HG03280 (cell line): Measurements from ENCODE around the gene ZSWIM9.

ENCODE experiments used
- ATAC-seq: cut with Tn5 transposase; IDR thresholded peaks from one replicate; pipeline ENCODE4 v1.9.1; 2021; ENCODE audit warnings: mild to moderate bottlenecking, moderate library complexity; ENCODE audit not compliant: unreplicated experiment

Gene ZSWIM9

DNA sequence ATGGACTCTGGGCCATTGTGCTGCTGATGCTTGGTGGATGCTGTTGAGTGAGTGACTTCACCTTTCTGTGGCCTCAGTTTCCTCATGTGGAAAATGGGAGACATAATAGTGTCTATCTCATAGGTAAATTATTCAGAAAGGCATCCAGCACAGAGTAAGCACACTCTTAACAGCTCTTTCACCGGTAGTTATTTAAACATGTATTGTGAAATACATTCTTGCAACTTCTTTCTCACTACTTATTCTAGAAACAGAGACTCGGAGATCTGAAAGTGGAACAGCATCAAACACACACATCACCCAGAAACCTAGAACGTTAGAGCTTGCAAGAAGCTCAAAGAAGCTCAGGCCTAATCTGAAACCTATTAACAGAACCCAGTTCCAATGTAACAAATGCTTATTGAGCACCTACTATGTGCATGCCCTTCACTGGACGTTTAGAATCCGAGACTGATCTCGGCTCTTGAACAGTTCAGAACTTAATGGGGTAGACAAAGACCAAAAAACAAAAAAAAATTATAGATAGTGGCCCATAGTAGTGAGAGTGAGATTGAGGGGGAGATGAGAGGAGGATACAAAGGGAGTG, 4.1 kb downstream of the ZSWIM9 start:
- no peak for ATAC-seq

DNA sequence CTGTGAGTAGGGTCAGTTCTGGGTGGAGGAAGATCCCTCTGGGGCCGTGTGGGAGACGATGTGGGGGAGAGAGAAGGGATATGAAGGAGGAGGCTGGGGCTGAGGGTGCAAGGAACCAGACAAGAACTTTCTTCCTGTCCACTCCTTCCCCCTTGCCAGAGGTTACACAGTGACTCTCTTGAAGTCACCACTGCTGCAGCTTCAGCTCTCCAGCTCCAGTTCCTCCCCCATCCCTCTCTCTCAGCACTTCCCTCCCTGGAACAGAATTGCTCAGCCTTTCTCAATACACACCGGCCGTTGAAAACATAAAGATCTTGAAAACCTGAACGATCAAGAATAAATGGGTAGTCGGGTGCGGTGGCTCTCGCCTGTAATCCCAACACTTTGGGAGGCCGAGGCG, 5.1 kb downstream of the ZSWIM9 start:
- no peak for ATAC-seq

DNA sequence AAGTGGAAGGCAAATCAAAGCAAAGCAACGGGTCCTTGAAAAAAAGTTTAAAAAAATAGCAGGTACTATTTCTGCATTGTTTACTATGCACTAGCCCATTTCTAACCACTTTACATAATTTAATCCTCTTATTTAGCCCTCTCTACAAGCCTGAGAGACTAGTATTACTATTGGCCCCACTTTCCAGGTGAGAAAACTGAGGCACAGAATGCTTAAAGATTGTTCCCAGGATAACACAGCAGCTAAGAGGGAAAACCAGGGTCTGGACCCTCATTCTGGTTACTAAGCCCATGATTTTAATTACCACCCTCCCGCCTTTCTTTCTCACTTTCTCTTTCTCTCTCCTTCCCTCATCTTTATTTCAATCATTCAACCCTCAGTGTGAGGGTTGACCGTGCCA, 5.7 kb downstream of the ZSWIM9 start:
- no peak for ATAC-seq

DNA sequence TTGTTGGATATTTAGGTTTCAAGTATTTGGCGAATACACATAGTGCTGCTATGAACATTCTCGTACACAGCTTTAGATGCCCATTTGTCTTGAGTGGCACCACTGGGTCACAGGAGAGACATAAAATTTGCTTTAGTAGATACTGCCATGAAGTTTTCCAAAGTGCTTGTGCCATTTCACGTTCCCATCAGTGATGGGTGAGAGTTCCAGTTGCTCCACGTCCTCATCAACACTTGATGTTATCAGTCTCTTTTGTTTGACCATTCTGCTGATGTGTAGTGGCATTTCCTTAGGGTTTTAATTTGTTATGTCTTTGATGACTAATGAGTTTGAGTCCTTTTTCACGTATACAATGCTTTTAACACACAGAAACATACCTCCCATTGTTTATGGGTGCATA, 11.0 kb downstream of the ZSWIM9 start:
- no peak for ATAC-seq

DNA sequence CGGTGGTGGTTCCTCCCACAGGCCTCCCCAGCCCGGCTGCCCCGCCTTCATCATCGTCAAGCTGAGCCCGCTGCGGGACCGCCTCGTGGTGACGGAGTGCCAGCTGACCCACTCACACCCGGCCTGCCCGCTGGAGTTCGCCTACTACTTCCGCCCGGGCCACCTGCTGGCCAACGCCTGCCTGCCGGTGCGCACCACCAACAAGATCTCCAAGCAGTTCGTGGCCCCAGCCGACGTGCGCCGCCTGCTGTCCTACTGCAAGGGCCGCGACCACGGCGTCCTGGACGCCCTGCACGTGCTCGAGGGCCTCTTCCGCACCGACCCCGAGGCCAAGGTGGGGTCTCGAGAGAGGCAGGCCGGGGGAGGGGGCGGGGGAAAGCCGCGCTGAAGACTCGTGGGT, 12.0 kb downstream of the ZSWIM9 start:
- ATAC-seq, result no peak

DNA sequence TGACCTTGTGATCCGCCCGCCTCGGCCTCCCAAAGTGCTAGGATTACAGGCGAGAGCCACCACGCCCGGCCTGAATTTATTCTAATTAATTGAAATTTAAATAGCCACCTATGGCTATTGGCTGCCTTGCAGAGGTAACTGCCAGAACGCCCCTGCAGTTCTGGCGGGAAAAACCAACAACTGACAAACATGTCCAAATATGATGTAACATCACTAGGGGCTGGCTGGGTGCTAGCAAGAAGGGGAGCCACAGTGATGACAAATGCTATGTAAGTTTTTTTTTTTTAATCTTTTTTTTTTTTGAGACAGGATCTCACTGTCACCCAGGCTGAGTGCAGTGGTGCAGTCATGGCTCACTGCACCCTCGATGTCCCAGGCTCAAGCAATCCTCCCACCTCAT, 12.9 kb downstream of the ZSWIM9 start:
- ATAC-seq, result no peak

DNA sequence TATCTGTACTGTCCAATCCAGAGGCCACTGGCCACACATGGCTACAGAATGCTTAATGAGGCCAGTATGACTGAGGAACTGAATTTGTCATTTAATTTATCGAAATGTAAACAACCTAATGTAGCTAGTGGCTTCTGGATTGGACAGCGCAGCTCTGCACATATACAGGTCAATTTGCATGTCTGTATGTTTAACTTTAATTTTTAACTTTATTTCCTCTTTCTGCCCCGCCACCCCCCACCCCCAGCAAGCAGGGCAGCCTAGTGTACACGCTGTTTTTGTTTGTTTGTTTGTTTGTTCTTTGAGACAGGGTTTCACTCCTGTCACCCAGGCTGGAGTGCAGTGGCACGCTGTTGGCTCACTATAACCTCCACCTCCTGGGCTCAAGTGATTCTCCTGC, 15.5 kb downstream of the ZSWIM9 start:
- ATAC-seq, result no peak

DNA sequence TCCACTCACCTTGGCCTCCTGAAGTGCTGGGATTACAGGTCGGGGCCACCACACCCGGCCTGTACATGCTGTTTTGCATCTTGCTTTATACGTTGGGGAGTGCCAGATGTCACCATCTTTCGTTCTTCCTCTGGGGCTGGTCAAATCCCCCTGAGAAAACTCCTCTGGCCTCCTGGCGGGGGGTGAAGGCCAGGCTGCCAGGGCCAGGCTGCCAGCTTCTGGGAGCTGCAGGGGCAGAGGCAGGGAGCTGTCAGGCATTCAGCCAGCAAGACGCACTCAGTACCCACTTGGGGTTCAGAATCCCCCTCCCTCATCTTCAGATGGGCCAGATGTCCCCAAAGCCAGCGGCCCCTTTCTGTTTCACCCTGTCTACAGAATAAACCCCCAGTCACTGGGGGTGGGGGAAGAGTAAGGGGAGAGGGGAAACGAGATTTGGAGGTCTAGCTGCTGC, 16.1 kb downstream of the ZSWIM9 start:
- no peak for ATAC-seq

DNA sequence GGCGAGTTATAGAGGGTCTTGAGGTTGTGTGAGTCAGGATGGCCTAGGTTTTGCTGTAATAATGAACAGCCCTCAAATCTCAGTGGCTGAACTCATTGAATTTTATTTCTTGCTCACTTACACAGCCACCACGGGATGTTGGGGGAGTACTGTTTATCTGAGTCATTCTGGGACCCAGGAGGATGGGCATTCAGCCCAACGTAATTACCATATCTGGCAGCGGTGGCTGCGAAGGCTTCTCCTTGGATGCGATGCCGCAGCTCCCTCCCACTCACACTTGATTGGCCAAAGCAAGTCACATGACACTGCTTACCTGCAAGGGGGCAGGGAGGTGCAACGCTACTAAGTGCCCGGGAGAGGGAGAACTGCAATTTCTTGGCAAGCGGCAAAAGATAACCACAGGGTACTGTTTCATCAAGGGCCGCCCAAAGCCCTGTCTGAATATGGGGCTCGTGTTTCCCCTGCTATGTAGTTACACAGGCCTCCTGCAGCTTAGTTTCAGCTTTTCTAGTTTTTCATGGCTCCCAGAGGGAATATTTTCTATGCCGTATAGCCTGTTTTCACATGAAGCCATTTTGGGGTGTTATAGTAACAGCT, 19.9 kb downstream of the ZSWIM9 start:
- ATAC-seq, result peak; percentile 59

DNA sequence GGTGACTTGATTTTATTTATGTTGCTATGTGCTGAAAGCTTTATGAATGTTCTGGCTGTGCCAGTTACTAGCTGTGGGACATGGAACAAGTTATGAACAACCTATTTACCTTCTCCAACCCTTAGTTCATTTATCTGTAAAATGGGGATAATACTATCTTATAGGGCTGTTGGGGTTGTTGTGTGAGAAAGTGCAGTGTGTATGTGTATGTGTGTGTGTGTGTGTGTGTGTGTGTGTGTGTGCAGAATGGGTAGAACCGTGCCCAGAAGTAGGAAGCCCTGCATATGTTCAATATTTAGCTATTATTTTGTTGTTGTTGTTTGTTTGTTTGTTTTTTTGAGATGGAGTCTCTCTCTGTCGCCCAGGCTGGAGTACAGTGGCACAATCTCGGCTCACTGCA, 20.4 kb downstream of the ZSWIM9 start:
- no peak for ATAC-seq

DNA sequence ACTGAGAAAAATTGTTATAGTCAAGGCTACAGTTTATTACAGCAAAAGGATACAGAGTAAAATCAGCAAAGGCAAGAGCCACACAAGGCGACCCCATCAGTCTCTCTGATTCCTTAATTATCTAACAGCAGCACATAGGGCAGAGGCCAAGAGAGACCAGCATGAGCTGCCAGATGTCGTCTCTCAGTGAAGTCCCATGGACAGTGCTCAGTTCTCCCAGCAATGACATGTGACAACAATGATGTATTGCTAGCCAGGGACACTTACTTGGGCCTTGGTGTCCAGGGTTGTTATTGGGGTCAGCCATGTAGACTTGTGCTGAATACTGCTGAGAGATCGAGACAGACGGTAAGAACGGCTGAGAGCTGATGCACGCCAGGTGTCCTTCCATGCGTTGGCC, 22.3 kb downstream of the ZSWIM9 start:
- ATAC-seq, result no peak

DNA sequence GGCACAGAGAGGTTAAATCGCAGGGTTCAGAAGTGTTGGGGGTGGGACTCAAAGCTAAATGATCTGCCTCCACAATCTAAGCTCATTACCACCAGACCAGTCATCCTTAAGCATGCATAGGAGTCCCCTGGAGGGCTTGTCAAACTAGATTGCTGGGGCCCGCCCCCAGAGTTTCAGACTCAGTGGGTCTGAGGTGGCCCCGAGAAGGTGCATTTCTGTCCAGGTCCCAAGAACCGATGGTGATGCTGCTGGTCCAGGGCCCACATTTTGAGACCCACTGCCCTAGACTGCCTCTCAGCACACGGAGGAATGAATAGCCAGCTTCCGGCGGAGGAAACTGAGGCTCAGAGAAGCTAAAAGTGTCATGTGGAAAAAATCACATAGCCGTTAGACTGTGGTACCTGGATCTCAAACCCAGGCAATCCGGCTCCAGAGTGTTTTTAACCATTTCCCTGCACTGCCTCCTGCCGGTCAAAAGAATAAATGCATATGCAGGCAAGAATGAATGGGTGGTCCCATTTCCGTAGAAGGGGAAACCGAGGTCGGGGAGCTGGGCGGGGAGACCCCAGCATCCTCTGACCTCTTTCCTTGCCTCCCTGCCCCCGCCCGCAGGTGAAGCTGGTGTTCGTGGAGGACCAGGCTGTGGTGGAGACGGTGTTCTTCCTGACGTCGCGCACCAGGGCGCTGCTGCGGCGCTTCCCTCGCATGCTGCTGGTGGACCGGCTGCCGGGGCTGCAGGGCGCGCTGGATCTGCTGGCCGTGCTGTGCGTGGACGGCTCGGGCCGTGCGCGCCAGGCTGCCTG, 23.8 kb downstream of the ZSWIM9 start:
- ATAC-seq, result no peak

DNA sequence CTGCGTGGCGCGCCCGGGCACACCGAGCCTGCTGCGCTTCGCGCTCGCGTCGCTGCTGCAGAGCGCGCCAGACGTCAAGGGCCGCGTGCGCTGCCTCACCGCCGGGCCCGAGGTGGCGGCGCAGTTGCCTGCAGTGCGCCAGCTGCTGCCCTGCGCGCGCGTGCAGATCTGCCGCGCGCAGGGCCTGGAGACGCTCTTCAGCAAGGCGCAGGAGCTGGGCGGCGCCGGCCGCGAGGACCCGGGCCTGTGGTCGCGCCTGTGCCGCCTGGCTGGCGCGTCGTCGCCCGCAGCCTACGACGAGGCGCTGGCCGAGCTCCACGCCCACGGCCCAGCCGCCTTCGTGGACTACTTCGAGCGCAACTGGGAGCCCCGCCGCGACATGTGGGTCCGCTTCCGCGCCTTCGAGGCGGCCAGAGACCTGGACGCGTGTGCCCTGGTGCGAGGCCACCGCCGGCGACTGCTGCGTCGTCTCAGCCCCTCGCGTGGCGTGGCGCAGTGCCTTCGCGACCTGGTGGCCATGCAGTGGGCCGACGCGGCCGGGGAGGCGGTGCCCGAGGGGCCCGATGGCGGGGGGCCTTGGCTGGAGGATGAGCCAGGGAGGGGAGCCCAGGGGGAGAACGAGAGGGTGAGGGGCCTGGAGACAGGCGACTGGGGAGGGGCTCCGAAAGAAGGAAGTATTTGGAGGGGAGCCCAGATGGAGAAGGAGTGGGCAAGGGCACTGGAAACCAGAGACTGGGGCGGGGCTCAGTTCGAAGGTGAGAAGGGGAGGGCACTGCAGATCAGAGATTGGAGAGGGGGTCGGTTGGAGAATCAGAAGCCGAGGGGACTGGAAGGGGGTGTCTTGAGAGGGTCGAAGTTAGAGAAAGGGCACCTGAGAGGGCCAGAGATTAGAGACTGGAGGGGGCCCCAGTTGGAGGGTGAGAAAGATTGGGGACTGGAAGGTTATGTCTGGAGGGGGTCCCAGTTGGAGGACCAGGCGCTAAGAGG, 24.7 kb downstream of the ZSWIM9 start:
- no peak for ATAC-seq

DNA sequence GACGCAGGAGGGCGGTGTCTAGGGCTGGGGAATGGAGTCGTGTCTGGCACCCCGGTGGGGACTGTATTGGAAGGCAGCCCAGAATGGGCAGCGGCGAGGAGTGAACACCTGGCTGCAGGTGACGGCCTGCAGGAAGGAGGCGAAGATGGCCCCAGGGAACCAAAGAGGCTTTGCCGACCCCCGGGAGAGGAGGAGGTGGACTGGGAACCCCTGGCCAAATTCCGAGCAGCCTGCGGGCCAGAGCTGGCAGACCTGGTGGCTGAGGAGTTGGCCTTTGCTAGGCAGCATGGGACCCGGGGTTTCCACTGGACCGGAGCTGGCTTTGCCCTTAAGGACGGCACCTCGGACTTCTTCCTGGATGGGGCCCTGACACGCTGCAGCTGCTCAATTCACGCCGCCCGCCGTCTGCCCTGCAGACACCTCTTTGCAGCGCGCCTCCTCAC, 25.9 kb downstream of the ZSWIM9 start:
- no peak for ATAC-seq

DNA sequence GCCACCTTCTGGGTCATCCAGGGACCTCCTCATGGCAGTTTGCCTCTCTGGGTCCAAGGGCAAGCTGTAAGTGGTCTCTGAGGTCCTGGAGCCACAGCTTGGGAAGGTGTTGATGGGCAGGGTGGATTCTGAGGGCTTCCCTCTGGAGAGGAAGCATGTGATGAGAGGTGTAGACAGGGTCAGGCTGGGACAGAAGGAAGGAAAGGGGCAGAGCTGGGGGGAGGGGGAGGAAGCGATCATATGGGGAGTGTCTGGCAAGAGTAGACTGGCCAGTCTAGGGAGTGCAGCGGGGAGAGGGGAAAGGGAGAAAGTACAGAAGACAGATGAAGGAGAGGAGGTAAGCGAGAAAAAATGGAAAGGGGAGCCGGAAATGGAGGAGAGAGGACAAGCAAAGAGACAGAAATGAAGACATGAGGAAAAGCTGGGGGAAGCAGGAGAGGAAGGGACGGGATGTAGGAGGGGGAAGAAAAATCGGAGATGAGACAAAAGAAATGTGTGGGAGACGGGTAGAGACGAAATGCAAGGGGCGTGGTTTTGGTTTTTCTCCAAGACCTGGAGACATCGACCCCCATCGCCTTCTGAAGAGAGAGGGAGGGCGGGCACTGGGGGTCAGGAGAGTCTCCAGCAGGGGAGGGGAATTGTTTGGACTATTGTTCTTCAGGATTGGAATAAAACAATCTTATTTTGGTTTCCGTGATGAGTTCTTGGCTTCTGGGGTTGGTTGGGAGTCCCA, 26.6 kb downstream of the ZSWIM9 start:
- no peak for ATAC-seq

DNA sequence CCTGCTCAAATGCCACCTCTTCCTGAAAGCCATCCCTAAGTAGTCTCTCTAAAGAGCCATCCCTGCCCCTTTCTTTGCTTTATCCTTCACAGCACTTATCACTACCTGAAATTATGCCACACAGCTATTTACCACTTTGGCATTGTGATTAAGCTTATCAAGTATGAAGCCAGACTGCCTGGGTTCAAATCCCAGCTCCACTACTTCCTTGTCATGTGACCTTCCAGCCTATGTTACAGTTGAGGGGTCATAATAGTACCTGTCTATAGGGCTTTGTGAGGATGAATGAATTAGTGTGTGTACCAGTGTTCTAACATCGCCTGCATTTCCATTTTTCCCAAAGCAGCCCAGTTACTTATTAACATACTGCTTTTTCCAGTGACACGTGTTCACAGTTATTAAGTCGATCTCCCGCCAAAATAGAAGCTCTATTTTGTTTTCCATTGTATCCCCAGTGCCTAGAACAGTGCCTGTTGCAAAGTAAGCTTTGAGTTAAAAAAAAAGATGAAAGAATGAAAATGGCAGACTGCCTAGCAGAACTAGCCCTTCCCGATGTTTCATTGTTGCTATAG, 32.8 kb downstream of the ZSWIM9 start:
- ATAC-seq, result no peak

DNA sequence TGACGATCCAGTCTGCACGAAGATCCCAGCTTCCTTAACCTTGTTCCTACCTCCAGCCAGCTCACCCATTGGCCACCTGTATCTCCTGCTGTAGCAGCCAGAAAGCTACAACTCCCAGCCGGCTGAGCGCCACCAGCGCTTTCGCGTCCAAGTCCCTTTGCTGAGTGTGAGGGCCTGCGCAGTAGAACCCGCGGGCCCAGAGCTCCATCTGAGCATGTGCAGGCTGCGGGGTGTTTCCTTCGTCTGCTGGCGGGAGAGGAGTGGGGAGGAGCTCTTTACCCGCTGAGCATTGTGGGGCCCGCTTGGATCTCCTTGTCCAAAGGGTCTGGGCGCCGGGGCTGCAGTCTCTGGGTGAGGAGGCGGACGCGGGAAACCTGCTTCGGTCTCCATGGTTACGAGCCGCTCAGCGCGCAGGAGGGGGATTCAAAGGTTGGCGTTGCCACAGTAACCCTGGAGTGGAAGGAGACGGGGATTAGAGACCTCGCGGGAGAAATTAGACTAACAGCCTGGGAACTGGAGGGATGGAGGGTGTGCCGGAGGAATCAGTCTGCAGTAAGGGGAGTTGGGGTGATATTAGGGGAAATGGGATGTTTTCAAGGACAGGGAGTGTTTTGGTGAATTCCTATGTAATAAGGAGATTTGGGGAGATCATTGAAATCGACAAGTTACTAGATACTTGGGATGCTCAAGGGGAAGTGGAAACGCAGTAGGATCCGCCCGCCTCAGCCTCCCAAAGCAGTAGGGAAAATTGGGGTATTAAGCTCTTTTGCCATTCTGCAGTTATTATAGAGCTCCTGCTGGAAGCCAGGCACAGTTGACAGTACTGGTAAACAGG, 33.5 kb downstream of the ZSWIM9 start:
- ATAC-seq, result peak; percentile 96

DNA sequence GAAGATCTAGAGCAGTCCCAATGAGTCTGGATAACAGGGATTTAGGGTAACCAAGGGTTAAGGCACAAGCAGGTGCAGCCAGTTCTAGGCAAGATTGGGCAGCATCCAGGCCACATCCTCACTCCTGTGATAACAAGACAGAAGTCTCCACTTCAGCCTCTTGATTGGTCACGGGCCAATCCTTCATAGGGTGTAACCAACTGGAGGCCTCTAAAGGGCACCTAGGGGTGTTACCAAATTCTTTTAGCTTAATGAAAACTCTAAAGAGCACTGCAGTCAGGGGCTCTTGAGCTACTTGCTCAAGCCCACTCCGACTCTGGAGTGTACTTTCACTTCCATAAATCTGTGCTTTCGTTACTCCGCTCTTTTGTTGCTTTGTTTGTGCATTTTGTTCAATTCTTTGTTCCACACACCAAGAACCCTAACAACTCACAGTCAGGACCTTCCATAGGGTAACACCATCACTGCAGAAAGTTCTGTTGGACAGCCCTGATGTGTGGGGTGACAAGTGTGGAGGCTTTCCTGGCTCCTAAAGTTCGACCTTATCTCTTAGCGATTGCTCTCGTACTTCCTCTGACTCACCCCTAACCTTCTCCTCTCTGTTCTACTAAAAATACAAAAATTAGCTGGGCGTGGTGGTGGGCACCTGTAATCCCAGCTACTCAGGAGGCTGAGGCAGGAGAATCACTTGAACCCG, 36.1 kb downstream of the ZSWIM9 start:
- ATAC-seq, result no peak

DNA sequence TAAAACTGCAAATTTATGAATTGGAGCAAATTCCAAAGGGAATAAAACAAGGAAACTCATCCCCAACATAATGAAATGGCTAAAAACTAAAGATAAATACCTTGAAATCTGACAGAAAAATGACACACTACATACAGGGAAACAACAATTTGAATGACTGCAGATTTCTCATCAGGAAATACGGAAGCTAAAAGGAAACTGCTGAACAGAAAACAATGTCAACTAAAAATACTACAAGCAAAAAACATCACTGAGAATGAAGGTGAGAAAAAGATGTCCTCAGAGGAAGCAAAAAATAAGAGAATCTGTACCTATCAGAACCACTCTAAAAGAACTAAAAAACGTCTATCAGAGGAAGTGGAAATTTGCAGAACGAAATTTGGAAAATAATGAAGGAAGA, 39.5 kb downstream of the ZSWIM9 start:
- ATAC-seq, result no peak
